ENCODE data around the gene KNSTRN.

DNA sequence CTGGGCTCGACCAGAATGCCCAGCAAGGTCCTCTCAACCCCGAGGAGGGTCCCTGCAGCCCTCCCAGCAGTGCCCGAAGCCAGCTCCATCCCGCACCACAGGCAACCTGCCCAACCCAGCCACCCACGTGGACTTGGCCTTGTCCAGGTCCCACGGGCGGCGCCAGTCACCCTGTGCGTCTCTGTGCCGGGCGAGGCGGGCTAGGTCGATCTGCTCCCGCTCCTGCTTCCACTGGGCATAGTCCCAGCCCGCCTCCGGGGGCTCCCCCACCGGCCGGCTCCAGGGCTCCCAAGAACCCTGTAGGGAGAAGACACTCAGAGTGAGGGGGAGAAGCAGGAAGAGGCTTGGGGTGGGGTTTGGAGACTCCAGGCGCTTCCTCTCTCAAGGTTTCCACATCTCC lies 44.9 kb upstream of the KNSTRN start:
- TF ChIP-seq, protein P1, sequence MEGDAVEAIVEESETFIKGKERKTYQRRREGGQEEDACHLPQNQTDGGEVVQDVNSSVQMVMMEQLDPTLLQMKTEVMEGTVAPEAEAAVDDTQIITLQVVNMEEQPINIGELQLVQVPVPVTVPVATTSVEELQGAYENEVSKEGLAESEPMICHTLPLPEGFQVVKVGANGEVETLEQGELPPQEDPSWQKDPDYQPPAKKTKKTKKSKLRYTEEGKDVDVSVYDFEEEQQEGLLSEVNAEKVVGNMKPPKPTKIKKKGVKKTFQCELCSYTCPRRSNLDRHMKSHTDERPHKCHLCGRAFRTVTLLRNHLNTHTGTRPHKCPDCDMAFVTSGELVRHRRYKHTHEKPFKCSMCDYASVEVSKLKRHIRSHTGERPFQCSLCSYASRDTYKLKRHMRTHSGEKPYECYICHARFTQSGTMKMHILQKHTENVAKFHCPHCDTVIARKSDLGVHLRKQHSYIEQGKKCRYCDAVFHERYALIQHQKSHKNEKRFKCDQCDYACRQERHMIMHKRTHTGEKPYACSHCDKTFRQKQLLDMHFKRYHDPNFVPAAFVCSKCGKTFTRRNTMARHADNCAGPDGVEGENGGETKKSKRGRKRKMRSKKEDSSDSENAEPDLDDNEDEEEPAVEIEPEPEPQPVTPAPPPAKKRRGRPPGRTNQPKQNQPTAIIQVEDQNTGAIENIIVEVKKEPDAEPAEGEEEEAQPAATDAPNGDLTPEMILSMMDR (conservative IDR thresholded peaks at IDR 0.05 in 1 of 2, IDR thresholded peaks at IDR 0.05 in 1 of 2; ENCODE audit: low read depth in 1 of 2, low read length in 2 of 2), result no peak
- TF ChIP-seq EZH2 (IDR thresholded peaks at IDR 0.05; ENCODE audit: low read length, missing control alignments), result no peak
